ENCODE data around the gene HBE1. TPM values are rescaled to one million over a fixed set of nuclear protein-coding genes. Genes with fewer than 3 reads are reported as not detected.

HBE1 gene
- polyA plus RNA-seq, 4 donors: 1.9 TPM; not detected in 3

DNA sequence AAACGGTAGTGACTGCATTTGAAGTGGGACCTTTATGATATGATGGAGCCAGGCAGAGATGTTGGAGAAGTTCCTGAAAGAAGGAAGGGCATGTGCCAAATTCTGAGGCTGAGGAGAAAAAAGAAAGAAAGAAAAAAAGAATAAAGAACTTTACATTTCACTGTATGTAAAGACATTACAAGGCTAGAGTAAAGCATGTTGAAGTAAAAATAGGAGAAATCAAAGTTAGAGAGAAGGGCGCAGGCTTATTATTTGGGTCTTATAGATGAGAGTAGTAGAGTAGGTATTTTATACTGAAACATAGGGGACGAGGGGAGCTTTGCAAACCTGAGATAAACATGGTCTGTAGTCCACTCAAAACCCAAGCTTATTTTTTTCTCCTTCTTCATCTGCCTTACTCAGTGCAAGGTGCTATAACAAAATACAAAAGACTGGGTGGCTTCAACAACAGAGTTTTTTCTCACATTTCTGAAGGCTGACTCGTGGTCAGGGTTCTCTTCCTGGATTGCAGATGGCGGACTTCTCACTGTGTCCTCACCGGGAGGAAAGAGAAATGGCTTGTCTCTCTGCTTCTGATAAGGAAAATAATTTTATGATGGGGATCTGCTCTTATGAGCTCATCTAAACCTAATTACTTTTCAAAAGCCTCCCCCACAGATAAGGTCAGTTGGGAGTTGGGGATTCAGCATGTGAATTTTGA, 22.8 kb downstream of the HBE1 start:
- Histone ChIP-seq H3K27me3 (ENCODE audit: control insufficient read depth in 3 of 3, insufficient read depth in 3 of 3, low read length in 3 of 3) (no peaks in the 10 kb centered on the region), H3K4me3 (ENCODE audit: low read depth in 1 of 3, low read length in 3 of 3) (no peak overlapping the region), H3K9me3 (ENCODE audit: control insufficient read depth in 2 of 2, insufficient read depth in 1 of 2, low read depth in 1 of 2, low read length in 1 of 2) (no peaks in the 10 kb centered on the region), H3K27ac (ENCODE audit: low read depth in 1 of 3, low read length in 2 of 3) (no peak overlapping the region), H3K4me1 (ENCODE audit: control insufficient read depth in 3 of 3, insufficient read depth in 2 of 3, low read depth in 1 of 3, low read length in 2 of 3) (no peaks in the 10 kb centered on the region), H3K36me3 (ENCODE audit: control insufficient read depth in 3 of 3, insufficient read depth in 2 of 3, low read depth in 1 of 3, low read length in 3 of 3) (no peaks in the 10 kb centered on the region)
- FAIRE-seq (no peak), DNase-seq (no peak)
- 55 to 66% (median 57%) methylated on average over 6 of the region's 6 CpGs for WGBS, 3 donors

DNA sequence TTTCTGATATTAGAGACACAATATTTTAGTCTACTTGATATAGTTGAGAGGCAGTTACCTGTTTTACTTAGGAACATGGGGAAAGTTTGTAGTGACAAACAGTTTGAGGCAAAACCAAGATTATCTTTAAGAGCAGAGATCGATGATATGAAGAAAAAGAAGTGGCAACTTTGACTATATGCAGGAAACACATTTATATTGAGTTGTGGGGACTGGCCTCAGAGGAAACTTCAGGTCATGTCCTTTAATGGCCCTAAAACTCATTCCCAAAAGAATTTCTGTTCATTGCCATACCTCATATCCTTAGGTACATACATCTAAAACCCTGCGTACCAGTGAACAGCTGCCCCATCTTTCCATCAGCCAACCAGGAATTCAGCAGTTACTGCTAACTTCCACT, 24.6 kb downstream of the HBE1 start:
- DNase-seq: no peak
- WGBS, 3 donors: 72 to 87% (median 79%) methylated on average over 2 of the region's 2 CpGs
- FAIRE-seq: no peak

DNA sequence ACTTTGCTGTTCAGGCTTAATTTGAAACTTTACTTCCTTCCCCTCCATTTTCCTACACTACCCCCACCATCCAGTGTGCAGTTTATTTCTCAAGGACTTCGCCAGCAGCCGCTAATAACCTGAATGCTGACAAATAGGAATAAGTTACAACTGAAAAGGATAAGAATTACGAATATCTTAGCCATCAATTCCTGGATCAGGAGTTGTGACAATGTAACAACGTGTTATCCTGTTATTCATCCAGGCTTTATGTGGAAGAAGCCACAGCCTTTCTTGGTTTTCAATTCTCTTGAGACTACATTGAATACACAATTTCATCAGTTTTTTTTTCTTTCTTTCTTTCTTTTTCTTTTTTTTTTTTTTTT, 25.9 kb downstream of the HBE1 start:
- DNase-seq: no peak
- WGBS, 3 donors: 73 to 85% (median 80%) methylated on average over 4 of the region's 4 CpGs
- FAIRE-seq: no peak

More for the DNA sequence above, 24.6 kb downstream of the HBE1 start:
- Histone ChIP-seq H3K27ac (ENCODE audit: low read depth in 1 of 3, low read length in 2 of 3) (no peak overlapping the region), H3K9me3 (ENCODE audit: control insufficient read depth in 2 of 2, insufficient read depth in 1 of 2, low read depth in 1 of 2, low read length in 1 of 2) (no peaks in the 10 kb centered on the region), H3K4me3 (ENCODE audit: low read depth in 1 of 3, low read length in 3 of 3) (no peak overlapping the region), H3K4me1 (ENCODE audit: control insufficient read depth in 3 of 3, insufficient read depth in 2 of 3, low read depth in 1 of 3, low read length in 2 of 3) (no peaks in the 10 kb centered on the region), H3K36me3 (ENCODE audit: control insufficient read depth in 3 of 3, insufficient read depth in 2 of 3, low read depth in 1 of 3, low read length in 3 of 3) (no peaks in the 10 kb centered on the region), H3K27me3 (ENCODE audit: control insufficient read depth in 3 of 3, insufficient read depth in 3 of 3, low read length in 3 of 3) (no peaks in the 10 kb centered on the region)

DNA sequence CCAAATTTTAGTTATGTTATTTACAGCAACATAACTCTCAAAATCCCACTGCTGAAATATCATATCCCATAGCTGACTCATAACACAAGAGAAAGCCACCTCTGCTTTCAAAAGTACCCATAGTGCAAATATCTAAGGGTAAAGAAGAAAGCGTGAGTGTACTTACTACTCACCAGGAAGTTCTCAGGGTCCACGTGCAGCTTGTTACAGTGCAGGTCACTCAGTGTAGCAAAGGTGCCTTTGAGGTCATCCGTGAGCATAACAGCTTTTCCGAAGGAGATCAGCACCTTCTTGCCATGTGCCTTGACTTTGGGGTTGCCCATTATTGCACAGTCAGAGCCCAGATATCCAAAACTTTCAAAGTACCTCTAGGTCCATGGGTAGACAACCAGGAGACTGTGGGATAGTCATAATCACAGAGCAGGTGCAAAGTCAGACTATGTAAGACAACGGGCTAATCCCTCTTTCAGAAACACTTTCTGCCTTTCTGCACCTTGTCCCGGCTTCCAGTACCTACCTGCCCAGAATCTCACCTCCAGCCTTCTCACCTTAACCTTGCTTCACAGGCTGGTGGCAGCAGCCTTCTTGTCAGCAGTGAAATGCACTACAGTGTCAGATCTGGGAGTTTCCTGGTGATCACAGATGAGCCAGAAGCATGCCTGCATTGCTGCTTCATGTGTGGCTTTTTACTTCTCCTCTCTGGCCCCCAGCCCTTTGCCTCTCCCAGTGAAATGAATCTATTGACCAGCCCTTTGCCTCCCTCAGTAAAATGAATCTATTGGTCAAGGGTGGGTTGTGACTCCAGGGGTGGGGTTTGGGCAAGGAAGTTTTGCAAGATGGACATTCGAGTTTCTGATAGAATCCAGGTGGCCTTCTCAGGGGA, 26.6 kb downstream of the HBE1 start:
- H3K36me3 ChIP-seq (ENCODE audit: control insufficient read depth in 3 of 3, insufficient read depth in 2 of 3, low read depth in 1 of 3, low read length in 3 of 3): no peaks in the 10 kb centered on the region
- H3K4me3 ChIP-seq (ENCODE audit: low read depth in 1 of 3, low read length in 3 of 3): no peak overlapping the region
- H3K27ac ChIP-seq (ENCODE audit: low read depth in 1 of 3, low read length in 2 of 3): no peak overlapping the region
- no peaks in the 10 kb centered on the region for H3K4me1 ChIP-seq (ENCODE audit: control insufficient read depth in 3 of 3, insufficient read depth in 2 of 3, low read depth in 1 of 3, low read length in 2 of 3)
- WGBS, 3 donors: 64 to 66% (median 64%) methylated on average over 7 of the region's 7 CpGs
- H3K9me3 ChIP-seq (ENCODE audit: control insufficient read depth in 2 of 2, insufficient read depth in 1 of 2, low read depth in 1 of 2, low read length in 1 of 2): no peaks in the 10 kb centered on the region
- H3K27me3 ChIP-seq (ENCODE audit: control insufficient read depth in 3 of 3, insufficient read depth in 3 of 3, low read length in 3 of 3): no peaks in the 10 kb centered on the region
- no peak for DNase-seq
- no peak for FAIRE-seq

More for the DNA sequence above, 25.9 kb downstream of the HBE1 start:
- Histone ChIP-seq H3K4me1 (ENCODE audit: control insufficient read depth in 3 of 3, insufficient read depth in 2 of 3, low read depth in 1 of 3, low read length in 2 of 3) (no peaks in the 10 kb centered on the region), H3K9me3 (ENCODE audit: control insufficient read depth in 2 of 2, insufficient read depth in 1 of 2, low read depth in 1 of 2, low read length in 1 of 2) (no peaks in the 10 kb centered on the region), H3K27ac (ENCODE audit: low read depth in 1 of 3, low read length in 2 of 3) (no peak overlapping the region), H3K27me3 (ENCODE audit: control insufficient read depth in 3 of 3, insufficient read depth in 3 of 3, low read length in 3 of 3) (no peaks in the 10 kb centered on the region), H3K4me3 (ENCODE audit: low read depth in 1 of 3, low read length in 3 of 3) (no peak overlapping the region), H3K36me3 (ENCODE audit: control insufficient read depth in 3 of 3, insufficient read depth in 2 of 3, low read depth in 1 of 3, low read length in 3 of 3) (no peaks in the 10 kb centered on the region)

DNA sequence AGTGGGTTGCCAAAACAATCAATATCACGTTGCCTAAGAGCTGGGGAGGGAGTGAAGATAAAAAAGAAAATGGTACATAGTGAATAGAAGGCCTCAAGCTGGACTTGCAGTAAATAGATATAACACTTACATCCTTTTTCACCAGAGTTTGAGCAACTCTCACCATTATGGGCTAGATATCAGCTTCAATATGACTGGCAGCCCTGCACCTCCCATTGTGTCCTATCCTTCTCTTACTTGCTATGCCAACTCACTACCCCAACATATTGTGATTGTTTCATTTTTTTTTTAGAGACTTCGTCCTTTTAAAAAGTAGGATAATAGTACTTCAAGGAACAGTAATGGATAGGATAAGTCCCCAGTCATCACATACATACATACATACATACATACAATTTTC, 27.5 kb downstream of the HBE1 start:
- no peak overlapping the region for H3K27ac ChIP-seq (ENCODE audit: low read depth in 1 of 3, low read length in 2 of 3)
- WGBS, 3 donors: 39 to 58% (median 54%) methylated on average over 2 of the region's 2 CpGs
- H3K4me1 ChIP-seq (ENCODE audit: control insufficient read depth in 3 of 3, insufficient read depth in 2 of 3, low read depth in 1 of 3, low read length in 2 of 3): no peaks in the 10 kb centered on the region
- no peaks in the 10 kb centered on the region for H3K9me3 ChIP-seq (ENCODE audit: control insufficient read depth in 2 of 2, insufficient read depth in 1 of 2, low read depth in 1 of 2, low read length in 1 of 2)
- H3K4me3 ChIP-seq (ENCODE audit: low read depth in 1 of 3, low read length in 3 of 3): no peak overlapping the region
- FAIRE-seq (no peak), DNase-seq (no peak)
- H3K27me3 ChIP-seq (ENCODE audit: control insufficient read depth in 3 of 3, insufficient read depth in 3 of 3, low read length in 3 of 3): no peaks in the 10 kb centered on the region
- no peaks in the 10 kb centered on the region for H3K36me3 ChIP-seq (ENCODE audit: control insufficient read depth in 3 of 3, insufficient read depth in 2 of 3, low read depth in 1 of 3, low read length in 3 of 3)

DNA sequence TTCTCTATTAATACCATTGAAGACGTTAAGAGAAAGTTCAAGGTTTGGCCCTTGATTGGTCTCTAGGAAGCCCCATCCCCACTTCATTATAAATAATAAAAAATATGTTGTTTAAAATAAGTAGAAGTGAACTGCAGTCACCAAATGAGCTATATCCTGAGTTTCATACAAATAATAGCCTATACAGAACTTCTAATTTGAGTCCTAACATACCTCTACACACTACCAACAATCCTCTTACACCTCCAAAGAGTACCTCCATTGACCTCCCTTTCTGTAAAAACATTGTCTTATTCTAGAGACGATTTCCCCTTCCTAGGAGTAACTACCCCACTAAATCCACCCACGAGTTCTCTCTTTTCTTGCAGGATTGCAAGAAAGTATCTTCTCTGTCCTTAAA, 28.3 kb downstream of the HBE1 start:
- FAIRE-seq (no peak), DNase-seq (no peak)
- Histone ChIP-seq H3K27ac (ENCODE audit: low read depth in 1 of 3, low read length in 2 of 3) (no peak overlapping the region), H3K27me3 (ENCODE audit: control insufficient read depth in 3 of 3, insufficient read depth in 3 of 3, low read length in 3 of 3) (no peaks in the 10 kb centered on the region), H3K4me3 (ENCODE audit: low read depth in 1 of 3, low read length in 3 of 3) (no peak overlapping the region), H3K9me3 (ENCODE audit: control insufficient read depth in 2 of 2, insufficient read depth in 1 of 2, low read depth in 1 of 2, low read length in 1 of 2) (no peaks in the 10 kb centered on the region), H3K4me1 (ENCODE audit: control insufficient read depth in 3 of 3, insufficient read depth in 2 of 3, low read depth in 1 of 3, low read length in 2 of 3) (no peaks in the 10 kb centered on the region), H3K36me3 (ENCODE audit: control insufficient read depth in 3 of 3, insufficient read depth in 2 of 3, low read depth in 1 of 3, low read length in 3 of 3) (no peaks in the 10 kb centered on the region)
- 45 to 68% (median 50%) methylated on average over 3 of the region's 3 CpGs for WGBS, 3 donors

DNA sequence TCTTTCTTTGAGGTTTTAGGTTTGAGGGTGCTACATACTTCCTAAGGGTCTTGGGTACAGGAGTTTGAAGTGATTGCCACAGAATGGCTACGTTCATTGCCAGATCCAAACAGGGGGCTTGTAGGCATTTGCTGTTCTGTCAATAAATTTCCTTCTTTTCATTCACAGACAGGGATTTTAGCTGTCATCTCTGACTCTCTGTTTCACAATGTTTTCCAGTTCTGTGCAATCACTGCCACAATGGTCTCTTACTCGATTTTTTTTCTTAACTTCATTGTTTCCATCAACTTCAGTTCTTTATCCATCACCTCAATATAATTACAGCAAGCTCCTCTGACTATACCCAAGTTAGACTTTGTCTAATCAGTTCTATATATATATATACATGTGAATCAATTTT, 29.3 kb downstream of the HBE1 start:
- Histone ChIP-seq H3K9me3 (ENCODE audit: control insufficient read depth in 2 of 2, insufficient read depth in 1 of 2, low read depth in 1 of 2, low read length in 1 of 2) (no peaks in the 10 kb centered on the region), H3K27ac (ENCODE audit: low read depth in 1 of 3, low read length in 2 of 3) (no peak overlapping the region), H3K27me3 (ENCODE audit: control insufficient read depth in 3 of 3, insufficient read depth in 3 of 3, low read length in 3 of 3) (no peaks in the 10 kb centered on the region), H3K4me3 (ENCODE audit: low read depth in 1 of 3, low read length in 3 of 3) (no peak overlapping the region), H3K36me3 (ENCODE audit: control insufficient read depth in 3 of 3, insufficient read depth in 2 of 3, low read depth in 1 of 3, low read length in 3 of 3) (no peaks in the 10 kb centered on the region), H3K4me1 (ENCODE audit: control insufficient read depth in 3 of 3, insufficient read depth in 2 of 3, low read depth in 1 of 3, low read length in 2 of 3) (no peaks in the 10 kb centered on the region)
- FAIRE-seq (no peak), DNase-seq (no peak)
- 40 to 67% (median 53%) methylated on average over 2 of the region's 2 CpGs for WGBS, 3 donors

DNA sequence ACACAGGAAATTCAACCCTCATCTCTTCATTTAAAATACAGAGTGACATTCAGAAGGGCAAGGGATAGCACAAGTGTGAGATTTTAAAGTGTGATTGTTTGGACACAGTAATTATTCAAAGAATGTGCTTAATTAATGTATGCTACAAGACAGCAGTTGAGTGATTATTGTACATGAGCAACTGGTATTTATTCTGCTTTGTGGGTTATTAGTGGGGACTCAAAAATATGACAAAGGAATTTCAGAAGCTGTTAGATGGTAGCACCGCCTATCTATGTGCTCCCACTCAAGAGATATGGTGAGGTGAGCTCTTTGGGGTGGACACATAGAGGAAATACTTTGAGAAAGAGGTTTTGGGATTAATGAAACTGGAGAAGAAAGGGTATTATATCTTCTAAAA, 29.7 kb downstream of the HBE1 start:
- Histone ChIP-seq H3K27ac (ENCODE audit: low read depth in 1 of 3, low read length in 2 of 3) (no peak overlapping the region), H3K9me3 (ENCODE audit: control insufficient read depth in 2 of 2, insufficient read depth in 1 of 2, low read depth in 1 of 2, low read length in 1 of 2) (no peaks in the 10 kb centered on the region), H3K27me3 (ENCODE audit: control insufficient read depth in 3 of 3, insufficient read depth in 3 of 3, low read length in 3 of 3) (no peaks in the 10 kb centered on the region), H3K36me3 (ENCODE audit: control insufficient read depth in 3 of 3, insufficient read depth in 2 of 3, low read depth in 1 of 3, low read length in 3 of 3) (no peaks in the 10 kb centered on the region), H3K4me3 (ENCODE audit: low read depth in 1 of 3, low read length in 3 of 3) (no peak overlapping the region), H3K4me1 (ENCODE audit: control insufficient read depth in 3 of 3, insufficient read depth in 2 of 3, low read depth in 1 of 3, low read length in 2 of 3) (no peaks in the 10 kb centered on the region)
- FAIRE-seq: no peak
- no peak for DNase-seq
- 63 to 87% (median 73%) methylated on average over 1 of the region's 1 CpG for WGBS, 3 donors

Measured in small intestine (tissue), 7 donors.